GM21528 (cell line): Measurements from ENCODE around the gene BRINP1.

ENCODE experiments used
- ATAC-seq: cut with Tn5 transposase; IDR thresholded peaks from one replicate; pipeline ENCODE4 v1.9.1; 2021; ENCODE audit warnings: mild to moderate bottlenecking, moderate library complexity; ENCODE audit not compliant: unreplicated experiment, low FRiP score

BRINP1 gene

DNA sequence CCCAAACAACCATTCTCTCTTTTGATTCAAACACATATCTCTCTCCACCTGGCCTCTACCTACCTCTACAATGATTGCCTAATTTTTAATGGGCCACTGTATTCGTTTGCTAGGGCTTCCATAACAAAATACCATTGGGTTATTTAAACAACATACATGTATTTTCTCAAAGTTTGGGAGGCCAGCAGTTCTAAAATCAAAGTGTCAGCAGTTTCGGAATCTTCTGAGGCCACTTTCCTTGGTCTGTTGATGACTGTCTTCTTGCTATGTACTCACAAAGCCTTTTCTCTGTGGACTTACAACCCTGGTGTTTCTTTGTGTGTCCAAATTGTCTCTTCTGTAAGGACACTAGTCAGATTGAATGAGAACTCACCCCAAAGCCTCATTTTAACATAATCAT is 214.7 kb downstream of the BRINP1 start:
- no peak for ATAC-seq

DNA sequence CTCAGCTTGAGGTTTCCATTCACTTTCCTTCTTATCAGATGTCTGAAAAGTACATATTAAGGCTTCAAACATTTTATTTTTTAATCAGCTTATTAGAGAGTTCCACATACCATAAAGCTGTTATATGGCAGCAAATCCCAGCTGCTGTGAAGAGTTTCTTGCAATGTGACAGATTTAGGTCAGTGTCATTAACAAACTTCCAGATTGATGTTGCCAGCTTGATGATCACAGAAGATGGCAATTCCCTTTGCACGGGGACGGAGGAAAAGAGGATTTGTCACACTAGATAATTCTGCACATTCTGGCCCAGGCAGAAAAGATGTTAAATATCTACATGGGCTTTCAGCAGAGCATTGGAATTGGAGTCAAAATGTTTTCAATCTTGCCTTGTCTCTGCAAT is 215.8 kb downstream of the BRINP1 start:
- no peak for ATAC-seq

DNA sequence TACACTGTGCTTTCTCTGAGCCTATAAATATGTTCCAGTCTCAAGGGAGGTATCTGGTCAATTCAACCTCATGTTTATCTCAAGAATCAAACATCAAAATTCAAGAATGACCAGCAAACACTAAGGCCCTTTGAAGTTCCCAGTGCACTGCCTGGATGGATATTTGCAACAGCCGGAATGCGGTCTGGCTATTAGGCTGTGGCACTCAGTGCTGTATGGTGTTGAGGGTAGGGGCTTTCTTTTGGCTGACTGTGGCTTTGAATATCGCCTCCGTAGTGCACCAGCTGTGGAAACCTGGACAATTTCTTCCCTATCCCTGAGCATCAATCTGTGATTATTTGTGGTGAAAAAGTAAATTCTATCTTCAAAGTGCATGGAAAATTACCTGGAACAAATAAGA is 220.4 kb downstream of the BRINP1 start:
- no peak for ATAC-seq

DNA sequence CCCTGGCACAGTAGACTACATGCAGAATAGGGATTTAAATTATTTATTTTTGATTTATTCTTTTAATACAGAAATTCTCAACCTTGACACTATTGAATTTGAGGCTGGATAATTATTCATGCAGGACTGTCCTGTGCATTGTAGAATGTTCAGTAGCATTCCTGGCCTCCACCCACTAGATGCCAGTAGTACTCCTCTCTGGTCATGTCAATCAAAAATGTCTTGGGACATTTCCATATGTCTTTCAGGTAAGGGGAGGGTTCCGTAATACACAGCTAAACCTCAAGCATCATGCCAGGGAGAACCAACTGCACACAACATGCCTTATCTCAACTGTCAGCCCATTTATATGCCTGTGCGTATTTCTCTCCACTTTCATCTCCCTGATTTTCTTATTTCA is 231.8 kb downstream of the BRINP1 start:
- ATAC-seq, result no peak

DNA sequence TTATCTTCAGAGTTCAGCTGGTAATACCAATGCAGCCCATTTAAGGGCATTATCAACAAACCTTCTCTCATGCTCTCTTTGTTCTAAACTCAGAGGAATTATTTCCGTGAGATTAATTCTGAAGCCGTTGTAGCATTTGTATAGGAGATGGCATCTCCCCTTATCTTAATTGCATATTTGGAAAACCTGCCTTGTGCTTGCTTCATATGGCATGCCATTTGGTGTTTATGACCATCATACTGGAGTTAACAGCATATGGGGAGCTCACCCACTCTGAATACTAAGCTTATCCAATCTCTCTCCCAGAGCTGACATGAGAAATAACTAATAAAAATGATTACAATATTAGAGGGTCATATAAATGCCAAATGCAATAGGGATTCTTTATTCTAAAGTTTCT is 243.2 kb downstream of the BRINP1 start:
- ATAC-seq, result no peak

DNA sequence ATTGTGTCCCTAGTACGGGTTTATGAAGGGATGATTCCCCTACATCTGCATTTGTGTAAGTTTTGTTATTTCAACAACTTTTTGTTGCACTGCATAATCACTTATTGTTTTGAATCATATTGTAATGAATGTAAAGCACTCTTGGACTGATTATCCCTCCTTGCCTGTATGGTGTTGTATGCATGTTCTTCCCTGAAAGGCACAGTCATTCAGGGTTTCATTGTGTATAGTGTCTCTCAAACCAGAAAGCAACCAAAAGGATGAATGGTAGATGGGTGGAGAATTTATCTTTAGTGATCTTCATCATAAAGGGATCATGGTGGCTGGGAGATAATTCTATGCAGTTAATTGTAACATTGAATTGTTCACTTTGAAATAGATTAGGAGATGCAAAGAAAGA is 247.3 kb downstream of the BRINP1 start:
- no peak for ATAC-seq

DNA sequence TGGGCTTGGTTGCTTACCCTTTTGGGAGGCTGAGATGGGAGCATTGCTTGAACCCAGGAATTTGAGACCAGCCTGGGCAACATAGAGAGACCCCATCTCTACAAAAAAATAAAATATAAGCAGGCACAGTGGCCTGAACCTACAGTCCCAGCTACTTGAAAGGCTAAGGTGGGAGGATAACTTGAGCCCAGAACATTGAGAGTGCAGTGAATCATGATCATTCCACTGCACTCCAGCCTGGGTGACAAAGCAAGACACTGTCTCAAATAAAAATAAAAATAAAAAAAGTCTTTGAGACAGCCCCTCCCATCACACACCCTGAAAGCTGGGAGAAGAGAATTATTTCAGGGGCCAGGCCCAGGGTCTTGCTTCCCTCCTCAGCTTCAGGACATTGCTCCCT is 251.8 kb downstream of the BRINP1 start:
- ATAC-seq, result no peak
